CD14-positive monocyte (primary cell): ENCODE results near the gene SPTBN4. TPM values are rescaled to one million over a fixed set of nuclear protein-coding genes. Genes with fewer than 3 reads are reported as not detected.
A peak's percentile ranks its signal among the peaks of the same experiment; 100 is the strongest.

Source experiments
- DNase-seq, 3 donors: peaks; one replicate each; pipeline ENCODE4 v3.0.0-alpha.2; 2011 to 2022
- H2AFZ ChIP-seq: 2 replicates; pipeline ENCODE4 v1.6.0; 2012; ENCODE audit warnings: mild to moderate bottlenecking, low read depth, low read length, inconsistent platforms; ENCODE audit not compliant: insufficient read depth, poor library complexity, severe bottlenecking
- H3K27ac ChIP-seq, 2 donors: 1 replicate in 1 of 2; 2 replicates in 1 of 2; pipeline ENCODE4 v1.5.1; 2012 to 2013; ENCODE audit warnings: low read length in 2 of 2, control low read depth in 1 of 2, inconsistent platforms in 1 of 2, low read depth in 1 of 2, mild to moderate bottlenecking in 1 of 2
- H3K27me3 ChIP-seq, 2 donors: one replicate each; pipeline versions ENCODE4 v1.6.0 to v1.6.1; 2011 to 2013; ENCODE audit warnings: low read length in 2 of 2; ENCODE audit not compliant: control insufficient read depth in 2 of 2, insufficient read depth in 2 of 2
- H3K36me3 ChIP-seq, 2 donors: replicated peaks in 1 of 2; 1 replicate in 1 of 2; 2 replicates in 1 of 2; pipeline versions ENCODE4 v1.5.1 to v1.6.1; 2012 to 2013; ENCODE audit warnings: low read length in 2 of 2, control low read depth in 1 of 2, inconsistent platforms in 1 of 2, mild to moderate bottlenecking in 1 of 2; ENCODE audit not compliant: insufficient read depth in 2 of 2, control insufficient read depth in 1 of 2
- H3K4me1 ChIP-seq, 2 donors: 1 replicate in 1 of 2; 2 replicates in 1 of 2; pipeline versions ENCODE4 v1.5.1 to v1.6.1; 2012 to 2013; ENCODE audit warnings: low read length in 2 of 2, control low read depth in 1 of 2, inconsistent platforms in 1 of 2, mild to moderate bottlenecking in 1 of 2, moderate library complexity in 1 of 2; ENCODE audit not compliant: insufficient read depth in 2 of 2, control insufficient read depth in 1 of 2
- H3K4me2 ChIP-seq: replicated peaks from 2 replicates; pipeline ENCODE3; 2012; ENCODE audit warnings: low read length, moderate library complexity, mild to moderate bottlenecking; ENCODE audit not compliant: poor library complexity, severe bottlenecking; ENCODE audit errors: extremely low read depth
- H3K4me3 ChIP-seq, 3 experiments: fragments of 200-600 bp in 1 of 3; sonication (generic) in 1 of 3; replicated peaks in 1 of 3; 1 replicate in 2 of 3; 2 replicates in 1 of 3; pipeline ENCODE4 v1.5.1; 2011 to 2013; ENCODE audit warnings: low read length in 3 of 3, mild to moderate bottlenecking in 3 of 3, control low read depth in 2 of 3, low read depth in 2 of 3, inconsistent platforms in 1 of 3, moderate library complexity in 1 of 3
- H3K79me2 ChIP-seq: 2 replicates; pipeline ENCODE4 v1.6.0; 2012; ENCODE audit warnings: mild to moderate bottlenecking, control low read depth, inconsistent platforms, low read length, moderate library complexity; ENCODE audit not compliant: insufficient read depth
- H3K9ac ChIP-seq: 2 replicates; pipeline ENCODE4 v1.6.0; 2017; ENCODE audit warnings: low read length, mild to moderate bottlenecking; ENCODE audit not compliant: insufficient read depth, poor library complexity, severe bottlenecking
- H3K9me3 ChIP-seq, 2 donors: replicated peaks in 1 of 2; 1 replicate in 1 of 2; 2 replicates in 1 of 2; pipeline versions ENCODE4 v1.5.1 to v1.6.1; 2012 to 2013; ENCODE audit warnings: low read length in 2 of 2, control low read depth in 1 of 2; ENCODE audit not compliant: control insufficient read depth in 1 of 2, insufficient read depth in 1 of 2
- H4K20me1 ChIP-seq: 2 replicates; pipeline ENCODE4 v1.6.0; 2012; ENCODE audit warnings: mild to moderate bottlenecking, low read length, control low read depth, moderate library complexity; ENCODE audit not compliant: insufficient read depth
- H3K27ac Mint-ChIP-seq, 7 donors: one replicate each; pipeline ENCODE4 v1.8.0; 2020; ENCODE audit warnings: mild to moderate bottlenecking in 7 of 7, mixed read lengths in 7 of 7, moderate library complexity in 6 of 7, inconsistent platforms in 2 of 7
- H3K27me3 Mint-ChIP-seq, 3 donors: one replicate each; pipeline ENCODE4 v1.8.0; 2021 to 2022; ENCODE audit warnings: low read depth in 3 of 3, mild to moderate bottlenecking in 3 of 3, mixed read lengths in 3 of 3, moderate library complexity in 3 of 3, inconsistent platforms in 1 of 3
- H3K36me3 Mint-ChIP-seq, 2 donors: one replicate each; pipeline ENCODE4 v1.8.0; 2020; ENCODE audit warnings: mixed read lengths in 2 of 2, inconsistent platforms in 1 of 2, mild to moderate bottlenecking in 1 of 2
- H3K4me1 Mint-ChIP-seq: one replicate; pipeline ENCODE4 v1.8.0; 2020; ENCODE audit warnings: mild to moderate bottlenecking, mixed read lengths
- H3K4me3 Mint-ChIP-seq, 2 donors: one replicate each; pipeline ENCODE4 v1.8.0; 2020; ENCODE audit warnings: mild to moderate bottlenecking in 2 of 2, mixed read lengths in 2 of 2, moderate library complexity in 1 of 2
- H3K9me3 Mint-ChIP-seq, 7 donors: one replicate each; pipeline ENCODE4 v1.8.0; 2020 to 2022; ENCODE audit warnings: mixed read lengths in 7 of 7, mild to moderate bottlenecking in 6 of 7, moderate library complexity in 6 of 7, inconsistent platforms in 2 of 7
- WGBS: methylation state at CpG from one replicate; pipeline ENCODE4 v1.1.5; 2013; ENCODE audit warnings: missing lambda C conversion rate; ENCODE audit not compliant: insufficient coverage; 5-methylcytosine and 5-hydroxymethylcytosine counted together
- intact Hi-C, 2 donors: fragments of 100-400 bp; cut with micrococcal nuclease; formaldehyde crosslinking; loops; one replicate each; pipeline versions ENCODE4 v1.15.0 to v1.15.1; 2023
- polyA plus RNA-seq, 3 donors: library from polyadenylated mRNA; depleted of rRNA in 1 of 3; unstranded in 2 of 3; stranded (reverse) in 1 of 3; fragments of 300-500 nt in 2 of 3; fragments of >200 nt in 1 of 3; fragmentation: Illumina TruSeq in 2 of 3; gene quantifications; 1 replicate in 2 of 3; 2 replicates in 1 of 3; pipeline ENCODE4 v1.2.3, GENCODE V29; 2012 to 2021
- TF ChIP-seq, protein P1 (sequence below): fragments of 200-600 bp; IDR thresholded peaks from one replicate; pipeline ENCODE4 v1.8.0; 2022; ENCODE audit warnings: antibody characterized with exemption, mild to moderate bottlenecking

SPTBN4 gene
- polyA plus RNA-seq, 3 donors = 0.07 TPM; not detected in 2

DNA sequence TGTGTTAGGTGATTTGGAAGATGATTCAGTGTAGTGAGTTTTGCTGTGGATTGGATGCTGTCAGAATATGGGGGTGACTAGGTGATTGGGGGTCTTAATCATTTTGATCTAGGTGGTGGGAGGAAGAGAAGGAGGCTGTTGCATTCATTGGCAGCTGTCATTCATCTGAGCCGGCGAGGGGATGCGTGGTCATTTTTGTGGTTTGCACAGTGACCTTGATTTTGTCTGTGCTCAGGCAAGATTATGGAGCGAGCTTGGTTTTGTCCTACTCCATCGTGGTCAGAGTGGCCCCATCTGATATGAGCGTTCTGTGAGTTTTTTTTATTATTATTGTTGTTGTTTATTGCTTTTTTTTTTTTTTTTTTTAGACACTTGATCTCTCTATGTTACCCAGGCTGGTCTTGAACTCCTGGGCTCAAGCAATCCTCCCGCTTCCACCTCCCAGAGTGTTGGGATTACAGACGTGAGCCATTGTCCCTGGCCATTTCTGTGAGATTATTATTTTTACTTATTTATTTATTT is 42.0 kb downstream of the SPTBN4 start:
- H3K4me3 ChIP-seq = no peak overlapping the region
- no peak overlapping the region for H3K9ac ChIP-seq
- DNase-seq = no peak
- H2AFZ ChIP-seq = no peak overlapping the region
- intact Hi-C loops = no loop called here
- H3K36me3 ChIP-seq = no peaks in the 10 kb centered on the region
- peaks cover 37 to 61% (median 46%) of the 10 kb centered on the region in 3 donors for H3K27me3 Mint-ChIP-seq
- H3K9me3 ChIP-seq = peaks cover 0 to 7% of the 10 kb centered on the region in 2 donors
- H3K79me2 ChIP-seq = no peaks in the 10 kb centered on the region
- peaks cover 0 to 4% of the 10 kb centered on the region in 2 donors for H3K4me1 ChIP-seq
- no peak overlapping the region for H3K27ac Mint-ChIP-seq
- TF ChIP-seq, protein P1, sequence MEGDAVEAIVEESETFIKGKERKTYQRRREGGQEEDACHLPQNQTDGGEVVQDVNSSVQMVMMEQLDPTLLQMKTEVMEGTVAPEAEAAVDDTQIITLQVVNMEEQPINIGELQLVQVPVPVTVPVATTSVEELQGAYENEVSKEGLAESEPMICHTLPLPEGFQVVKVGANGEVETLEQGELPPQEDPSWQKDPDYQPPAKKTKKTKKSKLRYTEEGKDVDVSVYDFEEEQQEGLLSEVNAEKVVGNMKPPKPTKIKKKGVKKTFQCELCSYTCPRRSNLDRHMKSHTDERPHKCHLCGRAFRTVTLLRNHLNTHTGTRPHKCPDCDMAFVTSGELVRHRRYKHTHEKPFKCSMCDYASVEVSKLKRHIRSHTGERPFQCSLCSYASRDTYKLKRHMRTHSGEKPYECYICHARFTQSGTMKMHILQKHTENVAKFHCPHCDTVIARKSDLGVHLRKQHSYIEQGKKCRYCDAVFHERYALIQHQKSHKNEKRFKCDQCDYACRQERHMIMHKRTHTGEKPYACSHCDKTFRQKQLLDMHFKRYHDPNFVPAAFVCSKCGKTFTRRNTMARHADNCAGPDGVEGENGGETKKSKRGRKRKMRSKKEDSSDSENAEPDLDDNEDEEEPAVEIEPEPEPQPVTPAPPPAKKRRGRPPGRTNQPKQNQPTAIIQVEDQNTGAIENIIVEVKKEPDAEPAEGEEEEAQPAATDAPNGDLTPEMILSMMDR = no peak
- H3K27ac ChIP-seq = no peak overlapping the region
- 65% methylated on average over 4 of the region's 8 CpGs for WGBS
- no peaks in the 10 kb centered on the region for H3K4me1 Mint-ChIP-seq
- peaks cover 16 to 45% of the 10 kb centered on the region in 2 donors for H3K27me3 ChIP-seq
- peaks cover 0 to 4% of the 10 kb centered on the region in 2 donors for H3K36me3 Mint-ChIP-seq
- no peak overlapping the region for H3K4me2 ChIP-seq
- peaks cover 0 to 11% (median 2%) of the 10 kb centered on the region in 7 donors for H3K9me3 Mint-ChIP-seq
- H4K20me1 ChIP-seq = no peaks in the 10 kb centered on the region
- peak overlapping the region in 1 of 2 donors; percentile 2 for H3K4me3 Mint-ChIP-seq

DNA sequence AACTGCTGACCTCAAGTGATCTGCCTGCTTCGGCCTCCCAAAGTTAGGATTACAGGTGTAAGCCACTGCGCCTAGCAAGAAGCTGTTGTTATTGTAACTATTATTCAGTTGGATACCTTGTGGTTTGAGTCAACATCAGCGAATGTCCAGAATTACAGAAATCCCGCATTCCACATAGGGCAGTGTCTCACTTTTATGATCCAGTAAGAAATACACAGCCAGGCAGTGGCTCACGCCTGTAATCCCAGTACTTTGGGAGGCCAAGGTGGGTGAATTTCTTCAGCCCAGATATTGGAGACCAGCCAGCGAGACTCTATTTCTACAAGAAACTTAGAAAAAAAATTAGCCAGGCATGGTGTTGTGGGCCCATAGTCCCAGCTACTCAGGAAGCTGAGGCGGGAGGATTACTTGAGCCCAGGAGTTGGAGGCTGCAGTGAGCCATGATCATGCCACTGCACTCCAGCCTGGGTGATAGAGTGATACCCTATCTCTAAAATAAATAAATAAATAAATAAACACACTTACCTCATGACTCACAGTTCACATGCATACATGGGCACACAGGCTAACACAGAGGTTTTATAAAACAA is 43.8 kb downstream of the SPTBN4 start:
- peaks cover 0 to 4% of the 10 kb centered on the region in 2 donors for H3K4me1 ChIP-seq
- intact Hi-C loops = no loop called here
- Mint-ChIP-seq H3K27me3 (peaks cover 54 to 66% (median 59%) of the 10 kb centered on the region in 3 donors), H3K4me3 (peak overlapping the region in 1 of 2 donors; percentile 21), H3K9me3 (peaks cover 0 to 11% (median 2%) of the 10 kb centered on the region in 7 donors), H3K36me3 (peaks cover 0 to 5% of the 10 kb centered on the region in 2 donors), H3K27ac (no peak overlapping the region), H3K4me1 (no peaks in the 10 kb centered on the region)
- H3K9ac ChIP-seq = no peak overlapping the region
- TF ChIP-seq, protein P1 = no peak
- H3K36me3 ChIP-seq = no peaks in the 10 kb centered on the region
- H3K79me2 ChIP-seq = no peaks in the 10 kb centered on the region
- no peak overlapping the region for H3K4me3 ChIP-seq
- H3K9me3 ChIP-seq = peaks cover 0 to 7% of the 10 kb centered on the region in 2 donors
- H3K27me3 ChIP-seq = peaks cover 17 to 59% of the 10 kb centered on the region in 2 donors
- 100% methylated on average over 1 of the region's 7 CpGs for WGBS
- H3K27ac ChIP-seq = no peak overlapping the region
- H4K20me1 ChIP-seq = no peaks in the 10 kb centered on the region
- no peak overlapping the region for H2AFZ ChIP-seq
- H3K4me2 ChIP-seq = no peak overlapping the region
- no peak for DNase-seq
